ENCODE results near the gene INPPL1. TPM values are rescaled to one million over a fixed set of nuclear protein-coding genes. Genes with fewer than 3 reads are reported as not detected.

Gene INPPL1
- total and polyA plus RNA-seq, 2 experiments from 2014 or later: 156 to 182 TPM

DNA sequence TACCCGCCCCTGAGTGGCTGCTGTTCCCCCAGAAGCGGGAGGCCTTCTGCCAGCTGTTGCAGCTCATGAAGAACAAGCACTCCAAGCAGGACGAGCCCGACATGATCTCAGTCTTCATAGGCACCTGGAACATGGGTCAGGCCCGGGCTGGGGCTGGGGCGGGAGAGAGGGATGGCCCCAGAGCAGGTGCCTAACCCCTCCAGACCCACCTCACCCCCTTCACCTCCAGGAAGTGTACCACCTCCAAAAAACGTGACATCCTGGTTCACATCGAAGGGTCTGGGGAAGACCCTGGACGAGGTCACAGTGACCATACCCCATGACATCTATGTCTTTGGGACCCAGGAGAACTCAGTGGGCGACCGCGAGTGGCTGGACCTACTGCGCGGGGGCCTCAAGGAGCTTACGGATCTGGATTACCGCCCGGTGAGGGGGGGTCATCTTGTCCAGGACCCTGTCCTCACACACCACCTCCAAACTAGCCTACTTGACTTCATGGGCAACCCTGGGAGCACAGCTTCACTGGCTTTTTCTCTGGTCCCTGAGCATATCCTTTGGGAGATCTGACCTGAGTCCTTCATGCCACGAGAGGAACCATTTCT is 6.3 kb downstream of the INPPL1 start:
- peaks cover 66% of the 10 kb centered on the region for H3K36me3 ChIP-seq

DNA sequence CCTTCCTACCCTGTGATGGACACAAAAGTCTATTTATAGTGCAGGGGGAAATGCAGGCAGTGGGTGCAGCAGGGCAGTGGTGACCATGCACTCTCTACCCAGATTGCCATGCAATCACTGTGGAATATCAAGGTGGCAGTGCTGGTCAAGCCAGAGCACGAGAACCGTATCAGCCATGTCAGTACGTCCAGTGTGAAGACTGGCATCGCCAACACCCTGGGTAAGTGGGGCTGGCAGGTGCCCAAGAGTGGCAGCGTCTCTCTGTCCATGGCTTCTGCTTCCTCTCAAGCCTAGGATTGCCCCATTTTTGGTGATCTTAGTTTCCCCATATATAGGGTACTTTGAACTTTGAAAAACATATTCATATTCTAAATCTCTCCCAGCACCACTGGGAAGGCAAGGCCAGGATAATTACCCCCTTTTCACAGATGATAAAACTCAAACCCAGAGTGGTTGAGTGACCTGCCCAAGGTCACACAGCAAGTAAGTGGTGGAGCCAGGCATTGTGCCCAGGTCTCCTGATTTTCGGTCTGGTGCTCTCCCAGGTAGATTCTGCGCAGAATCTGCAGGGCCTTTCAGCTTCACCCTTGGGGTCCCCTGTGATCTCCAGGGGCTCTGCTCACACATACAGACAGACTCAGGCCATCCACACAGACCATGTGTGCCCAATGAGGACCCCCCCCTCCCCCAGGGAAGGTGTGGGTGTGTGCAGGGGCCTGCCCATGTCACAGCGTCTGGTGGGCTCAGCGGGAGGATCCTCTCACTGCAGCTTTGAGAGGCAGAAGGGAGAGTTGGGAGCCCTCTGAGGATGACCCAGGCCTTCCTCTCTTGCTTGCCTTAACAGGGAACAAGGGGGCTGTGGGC is 7.1 kb downstream of the INPPL1 start:
- TF ChIP-seq, protein P1, sequence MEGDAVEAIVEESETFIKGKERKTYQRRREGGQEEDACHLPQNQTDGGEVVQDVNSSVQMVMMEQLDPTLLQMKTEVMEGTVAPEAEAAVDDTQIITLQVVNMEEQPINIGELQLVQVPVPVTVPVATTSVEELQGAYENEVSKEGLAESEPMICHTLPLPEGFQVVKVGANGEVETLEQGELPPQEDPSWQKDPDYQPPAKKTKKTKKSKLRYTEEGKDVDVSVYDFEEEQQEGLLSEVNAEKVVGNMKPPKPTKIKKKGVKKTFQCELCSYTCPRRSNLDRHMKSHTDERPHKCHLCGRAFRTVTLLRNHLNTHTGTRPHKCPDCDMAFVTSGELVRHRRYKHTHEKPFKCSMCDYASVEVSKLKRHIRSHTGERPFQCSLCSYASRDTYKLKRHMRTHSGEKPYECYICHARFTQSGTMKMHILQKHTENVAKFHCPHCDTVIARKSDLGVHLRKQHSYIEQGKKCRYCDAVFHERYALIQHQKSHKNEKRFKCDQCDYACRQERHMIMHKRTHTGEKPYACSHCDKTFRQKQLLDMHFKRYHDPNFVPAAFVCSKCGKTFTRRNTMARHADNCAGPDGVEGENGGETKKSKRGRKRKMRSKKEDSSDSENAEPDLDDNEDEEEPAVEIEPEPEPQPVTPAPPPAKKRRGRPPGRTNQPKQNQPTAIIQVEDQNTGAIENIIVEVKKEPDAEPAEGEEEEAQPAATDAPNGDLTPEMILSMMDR (IDR thresholded peaks at IDR 0.05; ENCODE audit: low read depth, low read length): no peak
- no peak for DNase-seq (ENCODE audit: low read depth in 1 of 2, low spot score in 1 of 2)
- Histone ChIP-seq H3K27me3 (no peaks in the 10 kb centered on the region), H3K36me3 (peaks cover 72% of the 10 kb centered on the region), H3K4me1 (ENCODE audit: low read depth) (no peaks in the 10 kb centered on the region), H3K4me3 (no peak overlapping the region), H3K27ac (no peak overlapping the region), H3K9me3 (ENCODE audit: low read depth) (no peaks in the 10 kb centered on the region)

More for the DNA sequence above, 6.3 kb downstream of the INPPL1 start:
- Histone ChIP-seq H3K27me3 (no peaks in the 10 kb centered on the region), H3K4me1 (ENCODE audit: low read depth) (peaks cover under 1% of the 10 kb centered on the region), H3K9me3 (ENCODE audit: low read depth) (no peaks in the 10 kb centered on the region), H3K27ac (no peak overlapping the region), H3K4me3 (no peak overlapping the region)
- no peak for DNase-seq (ENCODE audit: low read depth in 1 of 2, low spot score in 1 of 2)
- TF ChIP-seq, protein P1 (IDR thresholded peaks at IDR 0.05; ENCODE audit: low read depth, low read length): no peak

DNA sequence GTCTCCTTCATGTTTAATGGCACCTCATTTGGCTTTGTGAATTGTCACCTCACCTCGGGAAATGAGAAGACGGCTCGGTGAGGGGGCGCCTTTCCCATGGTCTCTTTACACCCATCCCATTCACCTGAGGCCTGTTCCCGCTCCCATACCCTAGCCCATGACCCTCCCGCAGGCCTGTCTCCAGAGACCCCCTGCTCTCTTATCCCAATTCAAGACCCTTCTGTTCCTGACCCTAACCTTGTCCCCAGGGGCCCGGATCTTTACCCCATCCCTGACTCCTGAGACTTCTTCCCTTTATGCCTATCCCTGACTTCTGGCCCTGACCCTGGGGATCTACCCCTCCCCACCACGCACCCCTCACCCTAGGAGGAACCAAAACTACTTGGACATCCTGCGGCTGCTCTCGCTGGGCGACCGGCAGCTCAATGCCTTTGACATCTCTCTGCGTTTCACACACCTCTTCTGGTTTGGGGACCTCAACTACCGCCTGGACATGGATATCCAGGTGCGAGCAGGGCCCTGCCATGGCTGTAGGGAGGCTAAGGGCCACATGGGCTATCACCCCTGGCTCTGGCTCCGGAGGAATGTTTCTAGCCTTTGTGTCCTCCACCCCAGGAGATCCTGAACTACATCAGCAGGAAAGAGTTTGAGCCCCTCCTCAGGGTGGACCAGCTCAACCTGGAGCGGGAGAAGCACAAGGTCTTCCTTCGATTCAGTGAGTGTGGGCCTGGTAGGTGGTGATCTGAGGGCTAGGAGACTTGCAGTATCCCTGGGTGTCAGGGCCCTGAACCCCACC is 7.9 kb downstream of the INPPL1 start:
- Histone ChIP-seq H3K27me3 (no peaks in the 10 kb centered on the region), H3K4me1 (ENCODE audit: low read depth) (no peaks in the 10 kb centered on the region), H3K9me3 (ENCODE audit: low read depth) (no peaks in the 10 kb centered on the region), H3K27ac (no peak overlapping the region), H3K4me3 (no peak overlapping the region), H3K36me3 (peaks cover 78% of the 10 kb centered on the region)
- TF ChIP-seq, protein P1 (IDR thresholded peaks at IDR 0.05; ENCODE audit: low read depth, low read length): no peak
- no peak for DNase-seq (ENCODE audit: low read depth in 1 of 2, low spot score in 1 of 2)

DNA sequence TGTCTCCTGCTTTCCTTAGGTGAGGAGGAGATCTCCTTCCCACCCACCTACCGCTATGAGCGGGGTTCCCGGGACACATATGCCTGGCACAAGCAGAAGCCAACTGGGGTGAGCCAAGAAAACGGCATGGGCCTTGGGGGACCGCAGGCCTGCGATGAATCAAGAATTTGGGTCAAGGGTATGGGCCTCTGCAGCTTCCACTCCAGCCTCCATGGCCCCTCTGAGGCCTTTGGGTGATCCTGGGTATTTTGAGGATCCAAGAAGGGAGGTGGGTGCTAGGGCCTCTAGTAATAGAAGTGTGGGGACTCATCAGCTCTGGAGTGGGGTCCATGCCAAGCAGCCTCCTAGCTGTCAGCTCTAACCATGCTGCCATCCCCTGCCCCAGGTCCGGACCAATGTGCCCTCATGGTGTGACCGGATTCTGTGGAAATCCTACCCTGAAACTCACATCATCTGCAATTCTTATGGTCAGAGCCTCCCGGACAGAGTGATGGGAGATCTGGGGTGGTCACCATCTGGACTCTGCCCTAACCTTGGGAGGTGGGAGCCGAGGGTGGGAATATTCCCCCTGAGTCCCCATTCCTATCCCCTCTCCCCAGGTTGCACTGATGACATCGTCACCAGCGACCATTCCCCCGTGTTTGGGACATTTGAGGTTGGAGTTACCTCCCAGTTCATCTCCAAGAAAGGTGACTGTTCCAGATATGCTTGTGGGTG is 8.6 kb downstream of the INPPL1 start:
- H3K27ac ChIP-seq: no peak overlapping the region
- no peaks in the 10 kb centered on the region for H3K9me3 ChIP-seq (ENCODE audit: low read depth)
- TF ChIP-seq, protein P1 (IDR thresholded peaks at IDR 0.05; ENCODE audit: low read depth, low read length): no peak
- DNase-seq (ENCODE audit: low read depth in 1 of 2, low spot score in 1 of 2): no peak
- no peaks in the 10 kb centered on the region for H3K4me1 ChIP-seq (ENCODE audit: low read depth)
- no peaks in the 10 kb centered on the region for H3K27me3 ChIP-seq
- H3K4me3 ChIP-seq: no peak overlapping the region
- H3K36me3 ChIP-seq: peaks cover 85% of the 10 kb centered on the region
